GM12891 (cell line): ENCODE data around the gene FREM3. TPM values are rescaled to one million over a fixed set of nuclear protein-coding genes. Genes with fewer than 3 reads are reported as not detected.
"Not testable (repeated sequence)": the region's sequence is repeated elsewhere in the genome, so short reads cannot be mapped to it uniquely, and the experiment has no call there.

ENCODE experiments used
- DNase-seq: peaks from one replicate; pipeline ENCODE4 v3.0.0; 2011; ENCODE audit warnings: low spot score; ENCODE audit not compliant: insufficient read length
- FAIRE-seq: peaks from 2 replicates; lab custom pipeline; 2011; peaks lifted over from hg19 to GRCh38; lab: Jason Lieb, UNC
- PAX5 ChIP-seq: IDR thresholded peaks from 2 replicates; pipeline ENCODE4 v1.6.1; 2011; ENCODE audit warnings: low read length, moderate library complexity, mild to moderate bottlenecking; ENCODE audit not compliant: insufficient read depth, severe bottlenecking
- POLR2A ChIP-seq: IDR thresholded peaks from 2 replicates; pipeline ENCODE4 v1.6.1; 2011; ENCODE audit warnings: low read depth, low read length, control low read depth
- POLR2AphosphoS5 ChIP-seq: IDR thresholded peaks from 2 replicates; pipeline ENCODE4 v1.6.1; 2011; ENCODE audit warnings: low read depth, low read length, control low read depth
- POU2F2 ChIP-seq: IDR thresholded peaks from 2 replicates; pipeline ENCODE4 v1.6.1; 2011; ENCODE audit warnings: low read depth, mild to moderate bottlenecking, control low read depth, low read length, moderate library complexity
- SPI1 ChIP-seq: IDR thresholded peaks from 2 replicates; pipeline ENCODE4 v1.6.1; 2011; ENCODE audit warnings: low read depth, low read length, control low read depth
- TAF1 ChIP-seq: IDR thresholded peaks from 2 replicates; pipeline ENCODE4 v1.6.1; 2011; ENCODE audit warnings: low read depth, low read length, control low read depth
- polyA plus RNA-seq: library from polyadenylated mRNA; unstranded; fragments of >200 nt; gene quantifications from one replicate; pipeline ENCODE4 v1.2.1, GENCODE V29; 2012; ENCODE audit warnings: low read depth, missing spikeins, inconsistent platforms; ENCODE audit not compliant: missing spikeins

The FREM3 gene
- not detected for polyA plus RNA-seq

- DNase-seq (peak; percentile 19), FAIRE-seq (no peak)
- TF ChIP-seq POLR2A (no peak), PAX5 (no peak), POU2F2 (no peak), SPI1 (no peak), TAF1 (no peak), POLR2AphosphoS5 (no peak)
Observed at GRCh38 chr4:143700416-143701352, at the start of gene FREM3. Gene FREM3, minus strand, starts transcription at chr4:143700675. Its CDS starts 0 bp downstream, at chr4:143700675.

- no peak for FAIRE-seq
- TF ChIP-seq TAF1 (no peak), PAX5 (no peak), SPI1 (no peak), POLR2AphosphoS5 (no peak), POU2F2 (no peak), POLR2A (no peak)
- no peak for DNase-seq
Observed at GRCh38 chr4:143745874-143746273, 45.4 kb upstream of the FREM3 start.

- TF ChIP-seq POU2F2 (no peak), POLR2A (no peak), PAX5 (no peak), POLR2AphosphoS5 (no peak), TAF1 (no peak), SPI1 (no peak)
- no peak for FAIRE-seq
- no peak for DNase-seq
Observed at GRCh38 chr4:143743591-143743990, 43.1 kb upstream of the FREM3 start.

- TF ChIP-seq POU2F2 = no peak
- no peak for TF ChIP-seq PAX5
- no peak for TF ChIP-seq SPI1
- no peak for TF ChIP-seq POLR2AphosphoS5
- no peak for TF ChIP-seq TAF1
- no peak for DNase-seq
- no peak for FAIRE-seq
Observed at GRCh38 chr4:143742834-143743233, 42.4 kb upstream of the FREM3 start.

- DNase-seq (no peak), FAIRE-seq (no peak)
- TF ChIP-seq POLR2AphosphoS5 = no peak
- TF ChIP-seq PAX5 = no peak
- TF ChIP-seq TAF1 = no peak
- TF ChIP-seq POLR2A = no peak
- no peak for TF ChIP-seq POU2F2
- no peak for TF ChIP-seq SPI1
Observed at GRCh38 chr4:143736861-143737260, 36.4 kb upstream of the FREM3 start.

GRCh38 chr4:143736061-143736460, 35.6 kb upstream of the FREM3 start:
- not testable (repeated sequence) for DNase-seq, FAIRE-seq

- FAIRE-seq (no peak), DNase-seq (no peak)
- TF ChIP-seq PAX5 (no peak), SPI1 (no peak)
Observed at GRCh38 chr4:143728166-143728565, 27.7 kb upstream of the FREM3 start.

GRCh38 chr4:143726714-143727113, 26.2 kb upstream of the FREM3 start:
- no peak for FAIRE-seq
- no peak for TF ChIP-seq POLR2A
- TF ChIP-seq POU2F2 = no peak
- TF ChIP-seq TAF1 = no peak
- TF ChIP-seq POLR2AphosphoS5 = no peak
- TF ChIP-seq SPI1 = no peak
- TF ChIP-seq PAX5 = no peak
- no peak for DNase-seq

GRCh38 chr4:143721317-143721716, 20.8 kb upstream of the FREM3 start:
- no peak for FAIRE-seq
- DNase-seq = no peak
- TF ChIP-seq POLR2AphosphoS5 = no peak
- TF ChIP-seq PAX5 = no peak
- no peak for TF ChIP-seq TAF1
- TF ChIP-seq POLR2A = no peak
- no peak for TF ChIP-seq POU2F2

- DNase-seq, FAIRE-seq: not testable (repeated sequence)
Observed at GRCh38 chr4:143718748-143719147, 18.3 kb upstream of the FREM3 start.

- no peak for DNase-seq
- FAIRE-seq = no peak
- TF ChIP-seq PAX5 (no peak), POU2F2 (no peak), POLR2AphosphoS5 (no peak), TAF1 (no peak)
Observed at GRCh38 chr4:143713955-143714625, 13.6 kb upstream of the FREM3 start.
